ENCODE results near the gene IL18RAP.

The IL18RAP gene

GRCh38 chr2:102422910-102423309, at the start of gene IL18RAP:
IL18RAP (plus strand) TSS chr2:102423160; CDS start chr2:102423278, 118 bp downstream.
- no peaks in the 10 kb centered on the region for H3K9me3 ChIP-seq (ENCODE audit: insufficient read depth, low read length)
- no peak within 1 kb of the TSS for H3K9ac ChIP-seq (ENCODE audit: insufficient read length, low read depth)
- H3K27me3 ChIP-seq (ENCODE audit: insufficient read depth, insufficient read length) = no peaks in the 10 kb centered on the region
- no peaks in the 10 kb centered on the region for H3K36me3 ChIP-seq (ENCODE audit: insufficient read depth, insufficient read length, low read length)
- TF ChIP-seq ZNF274 (IDR thresholded peaks at IDR 0.05; ENCODE audit: low read depth, low read length) = no peak
- no peak for TF ChIP-seq SUZ12 (IDR thresholded peaks at IDR 0.05; ENCODE audit: extremely low read depth, insufficient read depth, insufficient read length)
- no peak for TF ChIP-seq YY1 (IDR thresholded peaks at IDR 0.05; ENCODE audit: insufficient read depth, insufficient read length)
- DNase-seq (ENCODE audit: low read depth, low spot score) = no peak
- no peaks in the 10 kb centered on the region for H3K4me1 ChIP-seq (ENCODE audit: insufficient read depth, insufficient read length)
- no peak within 1 kb of the TSS for H3K4me3 ChIP-seq (ENCODE audit: insufficient read length, low read depth)

GRCh38 chr2:102376052-102376591, 46.8 kb upstream of the IL18RAP start:
- TF ChIP-seq SUZ12 (IDR thresholded peaks at IDR 0.05; ENCODE audit: extremely low read depth, insufficient read depth, insufficient read length) = no peak
- TF ChIP-seq ZNF274 (IDR thresholded peaks at IDR 0.05; ENCODE audit: low read depth, low read length) = no peak
- no peak for TF ChIP-seq YY1 (IDR thresholded peaks at IDR 0.05; ENCODE audit: insufficient read depth, insufficient read length)
- H3K9ac ChIP-seq (ENCODE audit: insufficient read length, low read depth) = no peak overlapping the region
- H3K4me1 ChIP-seq (ENCODE audit: insufficient read depth, insufficient read length) = no peaks in the 10 kb centered on the region
- no peaks in the 10 kb centered on the region for H3K9me3 ChIP-seq (ENCODE audit: insufficient read depth, low read length)
- H3K36me3 ChIP-seq (ENCODE audit: insufficient read depth, insufficient read length, low read length) = no peaks in the 10 kb centered on the region
- no peaks in the 10 kb centered on the region for H3K27me3 ChIP-seq (ENCODE audit: insufficient read depth, insufficient read length)
- DNase-seq (ENCODE audit: low read depth, low spot score) = no peak
- no peak overlapping the region for H3K4me3 ChIP-seq (ENCODE audit: insufficient read length, low read depth)

GRCh38 chr2:102383722-102384121, 39.2 kb upstream of the IL18RAP start:
- H3K4me1 ChIP-seq (ENCODE audit: insufficient read depth, insufficient read length) = no peaks in the 10 kb centered on the region
- H3K27me3 ChIP-seq (ENCODE audit: insufficient read depth, insufficient read length) = no peaks in the 10 kb centered on the region
- no peak for DNase-seq (ENCODE audit: low read depth, low spot score)
- TF ChIP-seq YY1 (IDR thresholded peaks at IDR 0.05; ENCODE audit: insufficient read depth, insufficient read length) = no peak
- TF ChIP-seq ZNF274 (IDR thresholded peaks at IDR 0.05; ENCODE audit: low read depth, low read length) = no peak
- TF ChIP-seq SUZ12 (IDR thresholded peaks at IDR 0.05; ENCODE audit: extremely low read depth, insufficient read depth, insufficient read length) = no peak
- peaks cover 33% of the 10 kb centered on the region for H3K9me3 ChIP-seq (ENCODE audit: insufficient read depth, low read length)
- no peak overlapping the region for H3K4me3 ChIP-seq (ENCODE audit: insufficient read length, low read depth)
- no peaks in the 10 kb centered on the region for H3K36me3 ChIP-seq (ENCODE audit: insufficient read depth, insufficient read length, low read length)
- no peak overlapping the region for H3K9ac ChIP-seq (ENCODE audit: insufficient read length, low read depth)

- Histone ChIP-seq H3K4me3 (ENCODE audit: insufficient read length, low read depth) (no peak overlapping the region), H3K9me3 (ENCODE audit: insufficient read depth, low read length) (peaks cover 33% of the 10 kb centered on the region), H3K27me3 (ENCODE audit: insufficient read depth, insufficient read length) (no peaks in the 10 kb centered on the region), H3K36me3 (ENCODE audit: insufficient read depth, insufficient read length, low read length) (no peaks in the 10 kb centered on the region), H3K4me1 (ENCODE audit: insufficient read depth, insufficient read length) (no peaks in the 10 kb centered on the region), H3K9ac (ENCODE audit: insufficient read length, low read depth) (no peak overlapping the region)
- TF ChIP-seq SUZ12 (IDR thresholded peaks at IDR 0.05; ENCODE audit: extremely low read depth, insufficient read depth, insufficient read length) (no peak), ZNF274 (IDR thresholded peaks at IDR 0.05; ENCODE audit: low read depth, low read length) (no peak), YY1 (IDR thresholded peaks at IDR 0.05; ENCODE audit: insufficient read depth, insufficient read length) (no peak)
- no peak for DNase-seq (ENCODE audit: low read depth, low spot score)
Observed at GRCh38 chr2:102385522-102385921, 37.4 kb upstream of the IL18RAP start.

GRCh38 chr2:102386004-102386403, 37.0 kb upstream of the IL18RAP start:
- no peak for DNase-seq (ENCODE audit: low read depth, low spot score)

GRCh38 chr2:102386867-102387541, 36.0 kb upstream of the IL18RAP start:
- Histone ChIP-seq H3K9me3 (ENCODE audit: insufficient read depth, low read length) (peaks cover 33% of the 10 kb centered on the region), H3K4me3 (ENCODE audit: insufficient read length, low read depth) (no peak overlapping the region), H3K27me3 (ENCODE audit: insufficient read depth, insufficient read length) (no peaks in the 10 kb centered on the region), H3K4me1 (ENCODE audit: insufficient read depth, insufficient read length) (no peaks in the 10 kb centered on the region), H3K9ac (ENCODE audit: insufficient read length, low read depth) (no peak overlapping the region), H3K36me3 (ENCODE audit: insufficient read depth, insufficient read length, low read length) (no peaks in the 10 kb centered on the region)
- TF ChIP-seq YY1 (IDR thresholded peaks at IDR 0.05; ENCODE audit: insufficient read depth, insufficient read length) (no peak), SUZ12 (IDR thresholded peaks at IDR 0.05; ENCODE audit: extremely low read depth, insufficient read depth, insufficient read length) (no peak), ZNF274 (IDR thresholded peaks at IDR 0.05; ENCODE audit: low read depth, low read length) (no peak)
- no peak for DNase-seq (ENCODE audit: low read depth, low spot score)

More at GRCh38 chr2:102386004-102386403, 37.0 kb upstream of the IL18RAP start:
- peaks cover 33% of the 10 kb centered on the region for H3K9me3 ChIP-seq (ENCODE audit: insufficient read depth, low read length)
- no peak overlapping the region for H3K4me3 ChIP-seq (ENCODE audit: insufficient read length, low read depth)
- no peaks in the 10 kb centered on the region for H3K27me3 ChIP-seq (ENCODE audit: insufficient read depth, insufficient read length)
- H3K36me3 ChIP-seq (ENCODE audit: insufficient read depth, insufficient read length, low read length) = no peaks in the 10 kb centered on the region
- TF ChIP-seq SUZ12 (IDR thresholded peaks at IDR 0.05; ENCODE audit: extremely low read depth, insufficient read depth, insufficient read length) (no peak), YY1 (IDR thresholded peaks at IDR 0.05; ENCODE audit: insufficient read depth, insufficient read length) (no peak), ZNF274 (IDR thresholded peaks at IDR 0.05; ENCODE audit: low read depth, low read length) (no peak)
- H3K4me1 ChIP-seq (ENCODE audit: insufficient read depth, insufficient read length) = no peaks in the 10 kb centered on the region
- H3K9ac ChIP-seq (ENCODE audit: insufficient read length, low read depth) = no peak overlapping the region

- no peak overlapping the region for H3K9ac ChIP-seq (ENCODE audit: insufficient read length, low read depth)
- H3K9me3 ChIP-seq (ENCODE audit: insufficient read depth, low read length) = peaks cover 25% of the 10 kb centered on the region
- DNase-seq (ENCODE audit: low read depth, low spot score) = no peak
- no peak for TF ChIP-seq YY1 (IDR thresholded peaks at IDR 0.05; ENCODE audit: insufficient read depth, insufficient read length)
- no peak for TF ChIP-seq SUZ12 (IDR thresholded peaks at IDR 0.05; ENCODE audit: extremely low read depth, insufficient read depth, insufficient read length)
- no peak for TF ChIP-seq ZNF274 (IDR thresholded peaks at IDR 0.05; ENCODE audit: low read depth, low read length)
- no peaks in the 10 kb centered on the region for H3K4me1 ChIP-seq (ENCODE audit: insufficient read depth, insufficient read length)
- H3K27me3 ChIP-seq (ENCODE audit: insufficient read depth, insufficient read length) = no peaks in the 10 kb centered on the region
- no peaks in the 10 kb centered on the region for H3K36me3 ChIP-seq (ENCODE audit: insufficient read depth, insufficient read length, low read length)
- no peak overlapping the region for H3K4me3 ChIP-seq (ENCODE audit: insufficient read length, low read depth)
Observed at GRCh38 chr2:102387763-102388546, 35.0 kb upstream of the IL18RAP start.
